ENCODE data around the gene SPACA4. TPM values are rescaled to one million over a fixed set of nuclear protein-coding genes. Genes with fewer than 3 reads are reported as not detected.

The SPACA4 gene
- total and polyA plus RNA-seq, 9 of the 15 experiments (the other 6 are each of a cell fraction or from before 2014, with no cell fraction given) = not detected

DNA sequence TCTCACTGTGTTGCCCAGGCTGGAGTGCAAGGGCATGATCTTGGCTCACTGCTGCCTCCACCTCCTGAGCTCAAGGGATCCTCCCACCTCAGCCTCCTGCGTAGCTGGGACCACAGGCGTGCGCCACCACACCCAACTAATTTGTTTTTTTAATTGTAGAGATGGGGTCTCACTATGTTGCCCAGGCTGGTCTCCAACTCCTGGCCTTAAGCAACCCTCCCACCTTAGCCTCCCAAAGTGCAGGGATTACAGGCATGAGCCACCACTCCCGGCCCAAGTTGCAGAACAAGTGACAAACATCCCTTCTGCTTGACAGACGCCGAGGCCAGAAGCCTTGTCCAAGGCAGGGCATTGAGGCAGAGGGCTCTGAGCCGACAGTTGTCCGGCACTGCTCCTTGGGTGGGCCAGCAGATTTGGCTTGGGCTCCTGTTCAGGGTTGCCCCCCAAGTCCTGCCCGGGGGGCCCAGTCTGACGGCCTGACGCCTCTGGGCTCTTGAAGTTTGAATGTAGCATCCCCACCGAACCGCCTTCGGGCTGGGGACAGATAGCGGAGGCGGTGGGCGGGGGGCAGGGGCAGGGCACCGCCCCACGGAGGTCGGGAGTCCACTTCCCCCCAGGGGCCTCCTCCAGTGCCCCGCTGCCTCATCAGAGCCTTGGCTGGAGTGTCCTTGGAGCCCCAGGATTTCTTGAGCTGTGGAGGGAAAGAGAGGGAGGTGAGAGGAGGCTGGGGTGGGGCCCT is 5.7 kb upstream of the SPACA4 start:
- H3K4me3 ChIP-seq = no peak overlapping the region
- 41% methylated on average over 11 of the region's 21 CpGs for WGBS (ENCODE audit: insufficient coverage, low coverage, missing lambda C conversion rate)

DNA sequence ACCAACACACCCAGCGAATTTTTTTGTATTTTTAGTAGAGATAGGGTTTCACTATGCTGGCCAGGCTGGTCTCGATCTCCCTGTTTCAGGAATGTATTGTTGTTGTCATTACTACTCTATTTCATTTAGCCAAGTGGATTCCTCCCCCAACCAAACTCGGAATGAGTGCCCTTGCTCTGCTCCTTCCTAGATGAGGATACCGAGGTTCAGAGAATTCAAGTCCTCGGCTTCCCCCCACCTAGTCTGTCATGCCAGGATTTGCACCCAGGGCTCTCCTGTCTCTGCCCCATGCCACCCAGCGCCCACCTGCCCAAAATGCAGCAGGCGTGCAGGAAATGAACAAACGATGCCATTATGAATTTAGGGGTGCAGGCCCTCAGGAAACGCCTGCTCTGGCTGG is 3.5 kb upstream of the SPACA4 start:
- H3K36me3 ChIP-seq (ENCODE audit: control insufficient read depth, insufficient read depth, low read length) = no peaks in the 10 kb centered on the region
- H3K9ac ChIP-seq (ENCODE audit: insufficient read depth in 1 of 2, low read depth in 2 of 2, low read length in 2 of 2) = no peak overlapping the region; a peak in 1 of 4 replicates
- no TSS peak for BruUV-seq (replicated peaks)
- no peak overlapping the region for H3K27ac ChIP-seq (ENCODE audit: extremely low read depth, low read depth, low read length)
- H3K9me3 ChIP-seq (replicated peaks; ENCODE audit: control insufficient read depth, insufficient read depth, low read depth, low read length) = no peaks in the 10 kb centered on the region
- no peaks in the 10 kb centered on the region for H3K79me2 ChIP-seq (ENCODE audit: control insufficient read depth, insufficient read depth, low read length)
- WGBS (ENCODE audit: insufficient coverage, low coverage, missing lambda C conversion rate) = 26% methylated on average over 9 of the region's 9 CpGs
- H2AFZ ChIP-seq (ENCODE audit: low read depth, low read length) = no peak overlapping the region
- no peaks in the 10 kb centered on the region; the same call in 1 of the 2 replicates for H4K20me1 ChIP-seq (replicated peaks; ENCODE audit: control insufficient read depth, insufficient read depth, low read length)
- peaks cover 0 to 36% of the 10 kb centered on the region in 2 experiments; a peak in 2 of 5 replicates for H3K4me1 ChIP-seq (replicated peaks in 1 of 2; ENCODE audit: control insufficient read depth in 2 of 2, insufficient read depth in 2 of 2, low read length in 2 of 2)
- H3K27me3 ChIP-seq (ENCODE audit: control insufficient read depth in 2 of 2, insufficient read depth in 2 of 2, low read length in 2 of 2) = peaks cover 0 to 7% of the 10 kb centered on the region in 2 experiments; a peak in 2 of 5 replicates
- in situ Hi-C loops (cut with MboI) = no loop called here
- ChIA-PET CTCF (ENCODE audit: low intra/inter-chr PET ratio) (no interaction called here), POLR2A (interaction anchor here (1.7 kb wide), 1 partner anchor 12 kb away, joined by 3 read pairs; no protein-coding TSS in a partner anchor)
- no peak overlapping the region for H3K4me3 ChIP-seq
- H3K9me1 ChIP-seq (ENCODE audit: control insufficient read depth, insufficient read depth, low read length) = no peaks in the 10 kb centered on the region
- intact Hi-C loops (cut with micrococcal nuclease) = no loop called here
- FAIRE-seq = no peak
- DNase-seq (ENCODE audit: extremely low read depth in 1 of 4, low spot score in 3 of 4) = no peak
- no peak for ATAC-seq
- H3K4me2 ChIP-seq (ENCODE audit: insufficient read depth, low read length) = no peak overlapping the region
- no peak for TF ChIP-seq GATAD2A (IDR thresholded peaks at IDR 0.05)
- TF ChIP-seq, protein P1, sequence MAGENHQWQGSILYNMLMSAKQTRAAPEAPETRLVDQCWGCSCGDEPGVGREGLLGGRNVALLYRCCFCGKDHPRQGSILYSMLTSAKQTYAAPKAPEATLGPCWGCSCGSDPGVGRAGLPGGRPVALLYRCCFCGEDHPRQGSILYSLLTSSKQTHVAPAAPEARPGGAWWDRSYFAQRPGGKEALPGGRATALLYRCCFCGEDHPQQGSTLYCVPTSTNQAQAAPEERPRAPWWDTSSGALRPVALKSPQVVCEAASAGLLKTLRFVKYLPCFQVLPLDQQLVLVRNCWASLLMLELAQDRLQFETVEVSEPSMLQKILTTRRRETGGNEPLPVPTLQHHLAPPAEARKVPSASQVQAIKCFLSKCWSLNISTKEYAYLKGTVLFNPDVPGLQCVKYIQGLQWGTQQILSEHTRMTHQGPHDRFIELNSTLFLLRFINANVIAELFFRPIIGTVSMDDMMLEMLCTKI (IDR thresholded peaks at IDR 0.05; ENCODE audit: partially characterized antibody) = no peak
- TF ChIP-seq ZNF184 (CRISPR knock-in tag; IDR thresholded peaks at IDR 0.05) = no peak
- TF ChIP-seq, protein P2, sequence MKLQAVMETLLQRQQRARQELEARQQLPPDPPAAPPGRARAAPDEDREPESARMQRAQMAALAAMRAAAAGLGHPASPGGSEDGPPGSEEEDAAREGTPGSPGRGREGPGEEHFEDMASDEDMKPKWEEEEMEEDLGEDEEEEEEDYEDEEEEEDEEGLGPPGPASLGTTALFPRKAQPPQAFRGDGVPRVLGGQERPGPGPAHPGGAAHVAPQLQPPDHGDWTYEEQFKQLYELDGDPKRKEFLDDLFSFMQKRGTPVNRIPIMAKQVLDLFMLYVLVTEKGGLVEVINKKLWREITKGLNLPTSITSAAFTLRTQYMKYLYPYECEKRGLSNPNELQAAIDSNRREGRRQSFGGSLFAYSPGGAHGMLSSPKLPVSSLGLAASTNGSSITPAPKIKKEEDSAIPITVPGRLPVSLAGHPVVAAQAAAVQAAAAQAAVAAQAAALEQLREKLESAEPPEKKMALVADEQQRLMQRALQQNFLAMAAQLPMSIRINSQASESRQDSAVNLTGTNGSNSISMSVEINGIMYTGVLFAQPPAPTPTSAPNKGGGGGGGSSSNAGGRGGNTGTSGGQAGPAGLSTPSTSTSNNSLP (IDR thresholded peaks at IDR 0.05; ENCODE audit: borderline replicate concordance, low read depth, low read length) = no peak
- no peak for TF ChIP-seq PHF20 (IDR thresholded peaks at IDR 0.05; ENCODE audit: partially characterized antibody)
- no peak for TF ChIP-seq SRSF7 (optimal IDR thresholded peaks at IDR 0.05; ENCODE audit: low read depth, low read length)
- no peak for TF ChIP-seq SMAD2 (IDR thresholded peaks at IDR 0.05; ENCODE audit: low read depth, low read length)
- TF ChIP-seq RBM22 (IDR thresholded peaks at IDR 0.05; ENCODE audit: low read depth, low read length, poor library complexity, severe bottlenecking) = no peak

More for the DNA sequence above, 5.7 kb upstream of the SPACA4 start:
- H3K9me3 ChIP-seq (replicated peaks; ENCODE audit: control insufficient read depth, insufficient read depth, low read depth, low read length) = no peaks in the 10 kb centered on the region
- no peak; the same call in 2 of the 3 replicates for ATAC-seq
- no peaks in the 10 kb centered on the region for H3K79me2 ChIP-seq (ENCODE audit: control insufficient read depth, insufficient read depth, low read length)
- peaks cover 2% of the 10 kb centered on the region for H3K9me1 ChIP-seq (ENCODE audit: control insufficient read depth, insufficient read depth, low read length)
- H3K9ac ChIP-seq (ENCODE audit: insufficient read depth in 1 of 2, low read depth in 2 of 2, low read length in 2 of 2) = peak overlapping the region in 1 of 2 experiments; percentile 26; a peak in 2 of 4 replicates
- no peak for DNase-seq (ENCODE audit: extremely low read depth in 1 of 4, low spot score in 3 of 4)
- ChIA-PET CTCF (ENCODE audit: low intra/inter-chr PET ratio) (no interaction called here), POLR2A (interaction anchor here (0.6 to 1.1 kb wide), 2 partner anchors 16 to 37 kb away, joined by 3 to 4 read pairs; no protein-coding TSS in a partner anchor)
- FAIRE-seq = no peak
- TF ChIP-seq ZNF121 (CRISPR knock-in tag; conservative IDR thresholded peaks at IDR 0.05) = peak; percentile 87
- 0 out of 2 replicates have a peak, but pooled peaks have one; percentile 4 for TF ChIP-seq BCOR (IDR thresholded peaks at IDR 0.05)
- no peak for TF ChIP-seq KLF1 (tag; IDR thresholded peaks at IDR 0.05)
- H4K20me1 ChIP-seq (replicated peaks; ENCODE audit: control insufficient read depth, insufficient read depth, low read length) = 0 out of 2 replicates have a peak, but pooled peaks cover 2% of the 10 kb centered on the region
- H3K4me1 ChIP-seq (replicated peaks in 1 of 2; ENCODE audit: control insufficient read depth in 2 of 2, insufficient read depth in 2 of 2, low read length in 2 of 2) = peaks cover 0 to 29% of the 10 kb centered on the region in 2 experiments; a peak in 2 of 5 replicates
- H3K4me2 ChIP-seq (ENCODE audit: insufficient read depth, low read length) = no peak overlapping the region
- BruUV-seq (replicated peaks) = no TSS peak
- H3K27ac ChIP-seq (ENCODE audit: extremely low read depth, low read depth, low read length) = no peak overlapping the region
- H3K27me3 ChIP-seq (ENCODE audit: control insufficient read depth in 2 of 2, insufficient read depth in 2 of 2, low read length in 2 of 2) = peaks cover 0 to 7% of the 10 kb centered on the region in 2 experiments; a peak in 2 of 5 replicates
- intact Hi-C loops (cut with micrococcal nuclease) (no loop called here), in situ Hi-C loops (cut with MboI) (no loop called here)
- no peak overlapping the region for H2AFZ ChIP-seq (ENCODE audit: low read depth, low read length)
- H3K36me3 ChIP-seq (ENCODE audit: control insufficient read depth, insufficient read depth, low read length) = no peaks in the 10 kb centered on the region
